Measurements from ENCODE around the gene AKNA. TPM values are rescaled to one million over a fixed set of nuclear protein-coding genes. Genes with fewer than 3 reads are reported as not detected.

The AKNA gene
- polyA plus RNA-seq, 1 of the 3 experiments (the other 2 are of a cell fraction): 0.84 TPM

GRCh38 chr9:114408645-114409044 is 20.9 kb upstream of the AKNA start:
- WGBS (ENCODE audit: low lambda C conversion rate): 80% methylated on average over 7 of the region's 7 CpGs
- POLR2A ChIA-PET: no interaction called here
- CTCF ChIA-PET: interaction anchor here (0.5 to 1.8 kb wide), 5 partner anchors 10 to 606 kb away, joined by 3 to 10 read pairs (median 3); no protein-coding TSS in a partner anchor

DNA sequence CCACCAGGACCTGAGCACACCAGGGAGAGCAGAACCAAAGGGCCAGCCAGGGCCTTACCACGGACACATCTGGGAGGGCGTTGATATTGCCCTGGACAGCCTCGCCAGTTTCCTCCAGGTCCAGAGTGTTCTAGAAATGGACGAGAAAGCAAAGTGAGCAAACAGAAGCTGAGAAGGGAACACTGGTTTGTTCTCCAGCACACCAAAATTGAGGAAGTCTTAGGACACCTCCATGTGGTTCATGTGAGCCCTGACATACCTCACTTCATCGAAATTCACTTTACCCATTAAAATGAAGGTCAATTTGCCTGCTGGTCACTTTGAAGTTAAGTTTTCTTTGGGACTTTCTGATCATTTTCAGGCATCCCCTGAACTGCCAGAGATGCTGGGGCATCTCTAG is 20.1 kb upstream of the AKNA start:
- Histone ChIP-seq H2AFZ (ENCODE audit: low read depth) (no peak overlapping the region), H3K4me3 (ENCODE audit: low read depth in 2 of 2, low read length in 1 of 2) (no peak overlapping the region), H4K20me1 (ENCODE audit: insufficient read depth) (no peaks in the 10 kb centered on the region), H3K4me2 (no peak overlapping the region), H3K9me3 (no peaks in the 10 kb centered on the region), H3K79me2 (ENCODE audit: insufficient read depth) (no peaks in the 10 kb centered on the region), H3K27me3 (ENCODE audit: insufficient read depth) (no peaks in the 10 kb centered on the region), H3K36me3 (replicated peaks in 1 of 2; ENCODE audit: control insufficient read depth in 1 of 2, insufficient read depth in 2 of 2, low read length in 1 of 2) (no peaks in the 10 kb centered on the region), H3F3A (replicated peaks; ENCODE audit: insufficient read depth) (no peaks in the 10 kb centered on the region), H3K9me2 (no peaks in the 10 kb centered on the region), H3K4me1 (ENCODE audit: control insufficient read depth in 1 of 2, insufficient read depth in 2 of 2, low read depth in 1 of 2, low read length in 1 of 2) (no peaks in the 10 kb centered on the region), H3K27ac (ENCODE audit: low read depth in 2 of 2, low read length in 1 of 2) (no peak overlapping the region), H3K9ac (no peak overlapping the region)
- DNase-seq: no peak
- 83% methylated on average over 5 of the region's 5 CpGs for WGBS (ENCODE audit: low lambda C conversion rate)
- ChIA-PET POLR2A (no interaction called here), CTCF (interaction anchor here (0.5 to 4.0 kb wide), 7 partner anchors 9 to 246 kb away, joined by 3 to 83 read pairs (median 3); no protein-coding TSS in a partner anchor)
- TF ChIP-seq USF1 (IDR thresholded peaks at IDR 0.05; ENCODE audit: borderline replicate concordance, low read depth) (no peak), NRF1 (IDR thresholded peaks at IDR 0.05; ENCODE audit: low read depth, low read length) (no peak), REST (IDR thresholded peaks at IDR 0.05; ENCODE audit: low read depth, low read length) (no peak), NFIC (IDR thresholded peaks at IDR 0.05; ENCODE audit: borderline replicate concordance) (no peak), GABPA (IDR thresholded peaks at IDR 0.05; ENCODE audit: low read depth) (no peak), CTCF (IDR thresholded peaks at IDR 0.05) (no peak), CHD2 (IDR thresholded peaks at IDR 0.05; ENCODE audit: low read length, partially characterized antibody) (no peak), MEF2A (IDR thresholded peaks at IDR 0.05; ENCODE audit: borderline replicate concordance, low read depth) (no peak), SMC3 (IDR thresholded peaks at IDR 0.05; ENCODE audit: low read depth, low read length) (no peak), RCOR1 (IDR thresholded peaks at IDR 0.05; ENCODE audit: low read length) (no peak), POLR2AphosphoS5 (IDR thresholded peaks at IDR 0.05; ENCODE audit: low read depth, low read length) (no peak), TAF1 (IDR thresholded peaks at IDR 0.05; ENCODE audit: borderline replicate concordance, low read depth, low read length) (no peak), TCF12 (IDR thresholded peaks at IDR 0.05) (no peak)
- TF ChIP-seq, protein P1, sequence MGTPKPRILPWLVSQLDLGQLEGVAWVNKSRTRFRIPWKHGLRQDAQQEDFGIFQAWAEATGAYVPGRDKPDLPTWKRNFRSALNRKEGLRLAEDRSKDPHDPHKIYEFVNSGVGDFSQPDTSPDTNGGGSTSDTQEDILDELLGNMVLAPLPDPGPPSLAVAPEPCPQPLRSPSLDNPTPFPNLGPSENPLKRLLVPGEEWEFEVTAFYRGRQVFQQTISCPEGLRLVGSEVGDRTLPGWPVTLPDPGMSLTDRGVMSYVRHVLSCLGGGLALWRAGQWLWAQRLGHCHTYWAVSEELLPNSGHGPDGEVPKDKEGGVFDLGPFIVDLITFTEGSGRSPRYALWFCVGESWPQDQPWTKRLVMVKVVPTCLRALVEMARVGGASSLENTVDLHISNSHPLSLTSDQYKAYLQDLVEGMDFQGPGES (IDR thresholded peaks at IDR 0.05; ENCODE audit: low read depth, low read length): no peak

More at GRCh38 chr9:114408645-114409044, 20.9 kb upstream of the AKNA start:
- Histone ChIP-seq H4K20me1 (ENCODE audit: insufficient read depth) (no peaks in the 10 kb centered on the region), H3K4me2 (no peak overlapping the region), H3K36me3 (replicated peaks in 1 of 2; ENCODE audit: control insufficient read depth in 1 of 2, insufficient read depth in 2 of 2, low read length in 1 of 2) (no peaks in the 10 kb centered on the region), H3K27ac (ENCODE audit: low read depth in 2 of 2, low read length in 1 of 2) (no peak overlapping the region), H3K27me3 (ENCODE audit: insufficient read depth) (no peaks in the 10 kb centered on the region), H3K9me2 (no peaks in the 10 kb centered on the region), H3K4me1 (ENCODE audit: control insufficient read depth in 1 of 2, insufficient read depth in 2 of 2, low read depth in 1 of 2, low read length in 1 of 2) (no peaks in the 10 kb centered on the region), H2AFZ (ENCODE audit: low read depth) (no peak overlapping the region), H3K9ac (no peak overlapping the region), H3K9me3 (no peaks in the 10 kb centered on the region), H3F3A (replicated peaks; ENCODE audit: insufficient read depth) (no peaks in the 10 kb centered on the region), H3K4me3 (ENCODE audit: low read depth in 2 of 2, low read length in 1 of 2) (no peak overlapping the region), H3K79me2 (ENCODE audit: insufficient read depth) (no peaks in the 10 kb centered on the region)
- no peak for TF ChIP-seq FOXJ3 (CRISPR knock-in tag; IDR thresholded peaks at IDR 0.05)
- TF ChIP-seq MEF2A (IDR thresholded peaks at IDR 0.05; ENCODE audit: borderline replicate concordance, low read depth): no peak
- no peak for TF ChIP-seq RXRA (IDR thresholded peaks at IDR 0.05; ENCODE audit: borderline replicate concordance, low read depth)
- no peak for TF ChIP-seq RFX5 (IDR thresholded peaks at IDR 0.05; ENCODE audit: low read length)
- TF ChIP-seq MAX (IDR thresholded peaks at IDR 0.05; ENCODE audit: low read depth): no peak
- TF ChIP-seq POLR2AphosphoS5 (IDR thresholded peaks at IDR 0.05; ENCODE audit: low read depth, low read length): no peak
- DNase-seq: no peak
